ENCODE data around the gene CPNE4.

The CPNE4 gene

DNA sequence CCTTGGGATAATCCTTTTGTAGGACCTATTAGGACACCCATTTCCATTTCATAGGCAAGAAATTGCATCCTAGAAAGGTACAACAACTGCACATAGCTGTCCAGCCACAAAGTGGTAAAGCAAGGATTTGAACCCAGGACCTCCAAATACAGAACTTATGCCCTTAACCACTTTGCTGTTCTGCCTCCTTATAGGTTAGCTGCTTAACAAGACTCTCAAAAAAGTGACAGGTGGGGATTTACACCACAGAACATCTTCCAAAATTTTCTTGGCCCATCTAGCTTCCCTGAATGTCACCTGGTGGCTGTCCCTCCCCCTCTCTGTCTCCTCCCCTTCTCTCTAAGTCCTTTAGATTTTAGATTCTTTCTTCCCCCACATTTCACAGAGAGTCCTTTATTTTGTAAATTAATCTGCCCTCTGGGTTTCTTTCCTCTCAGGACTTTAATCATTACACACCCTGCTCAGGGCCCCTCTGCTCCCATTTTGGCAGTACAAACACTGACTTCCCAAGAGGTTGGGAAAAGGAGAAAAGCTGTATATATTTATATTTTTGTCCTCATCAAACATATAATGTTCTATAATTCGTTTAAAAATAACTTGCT is 120.6 kb downstream of the CPNE4 start:
- H3K4me1 ChIP-seq (ENCODE audit: insufficient read depth, low read length, severe bottlenecking): no peaks in the 10 kb centered on the region
- H3K9me2 ChIP-seq (ENCODE audit: low read depth, low read length): no peaks in the 10 kb centered on the region
- H3K9ac ChIP-seq (ENCODE audit: low read length): no peak overlapping the region
- no peaks in the 10 kb centered on the region for H3K36me3 ChIP-seq (ENCODE audit: insufficient read depth, low read length)
- H3K4me2 ChIP-seq (ENCODE audit: low read length): no peak overlapping the region
- no peaks in the 10 kb centered on the region for H3K27me3 ChIP-seq (ENCODE audit: insufficient read depth, low read length)
- no peak overlapping the region for H2AFZ ChIP-seq (ENCODE audit: low read length)
- H3K79me2 ChIP-seq (ENCODE audit: insufficient read depth, low read length): no peaks in the 10 kb centered on the region
- H4K20me1 ChIP-seq (ENCODE audit: insufficient read depth, low read length): no peaks in the 10 kb centered on the region
- no peak overlapping the region for H3K4me3 ChIP-seq (ENCODE audit: low read depth, low read length, poor library complexity, severe bottlenecking)
- no peaks in the 10 kb centered on the region for H3K9me3 ChIP-seq (ENCODE audit: low read length)
- H3K27ac ChIP-seq (ENCODE audit: low read depth, low read length, poor library complexity, severe bottlenecking): no peak overlapping the region
- no peaks in the 10 kb centered on the region for H3F3A ChIP-seq (ENCODE audit: insufficient read depth, low read length)
- TF ChIP-seq EZH2 (IDR thresholded peaks at IDR 0.05; ENCODE audit: borderline replicate concordance, low read length): no peak

DNA sequence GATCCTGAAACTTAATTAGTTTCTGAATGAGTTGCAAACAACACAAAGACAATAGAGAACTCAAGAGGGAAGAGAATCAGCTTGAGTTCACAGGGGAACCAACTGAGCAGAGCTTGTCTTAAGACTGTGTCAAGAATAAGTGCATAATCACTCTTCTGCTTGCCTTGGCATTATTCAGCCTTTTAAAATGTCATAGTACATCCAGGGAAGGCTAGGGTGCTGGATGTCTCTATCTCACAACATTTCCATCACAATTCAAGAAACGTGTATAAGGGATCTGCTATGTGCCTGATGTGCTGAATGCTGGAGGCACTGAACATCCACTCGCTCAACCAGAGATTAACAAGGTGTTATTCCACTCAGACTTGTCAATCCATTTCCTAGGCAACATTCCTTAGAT is 122.6 kb downstream of the CPNE4 start:
- no peak overlapping the region for H3K9ac ChIP-seq (ENCODE audit: low read length)
- no peak overlapping the region for H3K4me2 ChIP-seq (ENCODE audit: low read length)
- H3K9me2 ChIP-seq (ENCODE audit: low read depth, low read length): no peaks in the 10 kb centered on the region
- TF ChIP-seq EZH2 (IDR thresholded peaks at IDR 0.05; ENCODE audit: borderline replicate concordance, low read length): no peak
- TF ChIP-seq, protein P1, sequence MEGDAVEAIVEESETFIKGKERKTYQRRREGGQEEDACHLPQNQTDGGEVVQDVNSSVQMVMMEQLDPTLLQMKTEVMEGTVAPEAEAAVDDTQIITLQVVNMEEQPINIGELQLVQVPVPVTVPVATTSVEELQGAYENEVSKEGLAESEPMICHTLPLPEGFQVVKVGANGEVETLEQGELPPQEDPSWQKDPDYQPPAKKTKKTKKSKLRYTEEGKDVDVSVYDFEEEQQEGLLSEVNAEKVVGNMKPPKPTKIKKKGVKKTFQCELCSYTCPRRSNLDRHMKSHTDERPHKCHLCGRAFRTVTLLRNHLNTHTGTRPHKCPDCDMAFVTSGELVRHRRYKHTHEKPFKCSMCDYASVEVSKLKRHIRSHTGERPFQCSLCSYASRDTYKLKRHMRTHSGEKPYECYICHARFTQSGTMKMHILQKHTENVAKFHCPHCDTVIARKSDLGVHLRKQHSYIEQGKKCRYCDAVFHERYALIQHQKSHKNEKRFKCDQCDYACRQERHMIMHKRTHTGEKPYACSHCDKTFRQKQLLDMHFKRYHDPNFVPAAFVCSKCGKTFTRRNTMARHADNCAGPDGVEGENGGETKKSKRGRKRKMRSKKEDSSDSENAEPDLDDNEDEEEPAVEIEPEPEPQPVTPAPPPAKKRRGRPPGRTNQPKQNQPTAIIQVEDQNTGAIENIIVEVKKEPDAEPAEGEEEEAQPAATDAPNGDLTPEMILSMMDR (IDR thresholded peaks at IDR 0.05; ENCODE audit: low read length): no peak
- H2AFZ ChIP-seq (ENCODE audit: low read length): no peak overlapping the region
- H4K20me1 ChIP-seq (ENCODE audit: insufficient read depth, low read length): no peaks in the 10 kb centered on the region
- no peaks in the 10 kb centered on the region for H3K4me1 ChIP-seq (ENCODE audit: insufficient read depth, low read length, severe bottlenecking)
- H3K27me3 ChIP-seq (ENCODE audit: insufficient read depth, low read length): no peaks in the 10 kb centered on the region
- H3K27ac ChIP-seq (ENCODE audit: low read depth, low read length, poor library complexity, severe bottlenecking): no peak overlapping the region
- H3K4me3 ChIP-seq (ENCODE audit: low read depth, low read length, poor library complexity, severe bottlenecking): no peak overlapping the region
- no peaks in the 10 kb centered on the region for H3F3A ChIP-seq (ENCODE audit: insufficient read depth, low read length)
- H3K79me2 ChIP-seq (ENCODE audit: insufficient read depth, low read length): no peaks in the 10 kb centered on the region
- no peaks in the 10 kb centered on the region for H3K9me3 ChIP-seq (ENCODE audit: low read length)
- H3K36me3 ChIP-seq (ENCODE audit: insufficient read depth, low read length): no peaks in the 10 kb centered on the region

DNA sequence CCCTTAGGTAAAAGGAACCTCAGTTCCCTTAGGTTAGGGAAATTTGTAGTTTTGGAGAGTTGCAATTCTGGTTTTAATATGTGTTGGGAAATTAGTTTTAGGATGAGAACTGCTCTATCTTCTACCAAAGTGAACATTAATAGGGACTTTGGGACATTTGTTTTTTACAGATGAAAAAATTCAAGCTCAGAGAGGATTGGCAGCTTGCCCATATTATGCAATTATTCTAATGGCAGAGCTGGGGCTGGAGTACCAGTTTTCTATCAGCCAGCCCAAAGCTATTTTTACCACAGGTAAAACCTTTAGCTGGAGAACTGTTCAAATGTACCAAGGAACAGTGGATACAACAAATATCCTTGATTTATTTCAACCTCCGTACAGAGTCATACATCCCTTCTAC is 127.0 kb downstream of the CPNE4 start:
- Histone ChIP-seq H3K9me2 (ENCODE audit: low read depth, low read length) (no peaks in the 10 kb centered on the region), H2AFZ (ENCODE audit: low read length) (no peak overlapping the region), H3K4me1 (ENCODE audit: insufficient read depth, low read length, severe bottlenecking) (no peaks in the 10 kb centered on the region)

More for the DNA sequence above, 127.0 kb downstream of the CPNE4 start:
- Histone ChIP-seq H3F3A (ENCODE audit: insufficient read depth, low read length) (no peaks in the 10 kb centered on the region), H3K36me3 (ENCODE audit: insufficient read depth, low read length) (no peaks in the 10 kb centered on the region), H3K9ac (ENCODE audit: low read length) (no peak overlapping the region), H3K27me3 (ENCODE audit: insufficient read depth, low read length) (no peaks in the 10 kb centered on the region), H3K9me3 (ENCODE audit: low read length) (no peaks in the 10 kb centered on the region), H3K4me2 (ENCODE audit: low read length) (no peak overlapping the region), H3K79me2 (ENCODE audit: insufficient read depth, low read length) (no peaks in the 10 kb centered on the region), H3K27ac (ENCODE audit: low read depth, low read length, poor library complexity, severe bottlenecking) (no peak overlapping the region), H3K4me3 (ENCODE audit: low read depth, low read length, poor library complexity, severe bottlenecking) (no peak overlapping the region), H4K20me1 (ENCODE audit: insufficient read depth, low read length) (no peaks in the 10 kb centered on the region)
- no peak for TF ChIP-seq EZH2 (IDR thresholded peaks at IDR 0.05; ENCODE audit: borderline replicate concordance, low read length)
- TF ChIP-seq, protein P1 (IDR thresholded peaks at IDR 0.05; ENCODE audit: low read length): no peak

Data from OCI-LY1 (cell line).